ENCODE measurements around the gene TGM6. TPM values are rescaled to one million over a fixed set of nuclear protein-coding genes. Genes with fewer than 3 reads are reported as not detected.

The TGM6 gene
- total and polyA plus RNA-seq, 12 donors = not detected

GRCh38 chr20:2350606-2351005 is 30.1 kb upstream of the TGM6 start:
- peaks cover 0 to 7% (median 3%) of the 10 kb centered on the region in 11 donors for H3K9me3 ChIP-seq
- H3K27me3 ChIP-seq = peaks cover 0 to 61% (median 44%) of the 10 kb centered on the region in 7 donors
- TF ChIP-seq CTCF (IDR thresholded peaks at IDR 0.05) = no peak
- H3K27ac ChIP-seq = no peak overlapping the region
- DNase-seq = no peak
- H3K4me1 ChIP-seq = peaks cover 0 to 6% (median 0%) of the 10 kb centered on the region in 9 donors
- intact Hi-C loops (cut with DNase I) = loop anchor here in 1 of 10 donors (2.0 kb wide), 1 partner anchor 102 kb away; no protein-coding TSS in a partner anchor
- no peak overlapping the region for H3K4me3 ChIP-seq
- WGBS, 2 donors = 83 to 86% methylated on average over 5 of the region's 5 CpGs
- no peak for ATAC-seq
- no peaks in the 10 kb centered on the region for H3K36me3 ChIP-seq

DNA sequence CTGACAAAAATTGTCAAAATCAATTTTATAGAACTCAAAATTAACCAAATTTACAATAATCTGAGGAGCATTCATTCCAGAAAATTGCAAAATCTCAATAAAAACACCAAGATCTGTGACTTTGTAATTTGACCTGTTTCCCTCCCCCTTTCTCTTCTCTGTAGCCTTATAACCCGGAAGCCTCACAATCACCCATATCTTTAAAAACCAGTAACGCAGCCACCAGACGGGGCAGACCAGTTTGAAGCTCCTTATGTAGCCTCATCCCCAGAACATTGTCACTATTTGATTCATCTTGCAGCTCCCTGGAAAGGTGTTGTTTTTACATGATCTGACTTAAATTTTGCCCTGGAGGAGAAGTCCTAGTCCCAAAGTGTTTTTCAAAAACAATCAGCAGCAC is 27.5 kb upstream of the TGM6 start:
- Histone ChIP-seq H3K27ac (no peak overlapping the region), H3K4me3 (no peak overlapping the region), H3K36me3 (no peaks in the 10 kb centered on the region), H3K9me3 (no peaks in the 10 kb centered on the region), H3K27me3 (peaks cover 0 to 56% (median 28%) of the 10 kb centered on the region in 7 donors), H3K4me1 (peaks cover 0 to 6% (median 0%) of the 10 kb centered on the region in 9 donors)
- TF ChIP-seq CTCF (IDR thresholded peaks at IDR 0.05) = no peak
- ATAC-seq (no peak), DNase-seq (no peak)
- intact Hi-C loops (cut with DNase I) = no loop called here
- WGBS, 2 donors = 54 to 56% methylated on average over 3 of the region's 3 CpGs

DNA sequence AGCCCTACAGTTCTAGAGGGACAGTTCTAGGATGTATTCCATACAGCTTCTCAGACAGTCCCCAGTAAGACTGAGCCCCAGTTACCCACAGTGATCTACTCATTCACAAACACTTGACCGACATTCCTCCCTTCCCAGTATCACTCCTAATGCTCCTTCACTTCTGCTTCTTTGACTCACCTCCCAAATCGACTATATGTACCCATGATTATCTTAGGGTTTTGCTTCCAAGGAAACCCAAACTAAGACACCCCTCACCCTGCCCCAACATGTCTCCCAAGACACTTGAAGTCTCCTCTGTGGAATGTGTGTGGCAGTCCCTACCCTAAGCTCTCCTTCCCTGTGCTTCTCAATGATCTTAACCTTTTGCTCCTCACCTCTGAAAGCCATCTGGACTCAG is 23.6 kb upstream of the TGM6 start:
- ATAC-seq (no peak), DNase-seq (no peak)
- intact Hi-C loops (cut with DNase I) = no loop called here
- WGBS, 2 donors = 41 to 72% methylated on average over 2 of the region's 2 CpGs
- Histone ChIP-seq H3K4me3 (no peak overlapping the region), H3K36me3 (no peaks in the 10 kb centered on the region), H3K27ac (no peak overlapping the region), H3K9me3 (peaks cover 0 to 30% (median 17%) of the 10 kb centered on the region in 11 donors), H3K27me3 (peaks cover 0 to 39% (median 9%) of the 10 kb centered on the region in 7 donors), H3K4me1 (peaks cover 0 to 2% (median 0%) of the 10 kb centered on the region in 9 donors)
- TF ChIP-seq CTCF (IDR thresholded peaks at IDR 0.05) = no peak

DNA sequence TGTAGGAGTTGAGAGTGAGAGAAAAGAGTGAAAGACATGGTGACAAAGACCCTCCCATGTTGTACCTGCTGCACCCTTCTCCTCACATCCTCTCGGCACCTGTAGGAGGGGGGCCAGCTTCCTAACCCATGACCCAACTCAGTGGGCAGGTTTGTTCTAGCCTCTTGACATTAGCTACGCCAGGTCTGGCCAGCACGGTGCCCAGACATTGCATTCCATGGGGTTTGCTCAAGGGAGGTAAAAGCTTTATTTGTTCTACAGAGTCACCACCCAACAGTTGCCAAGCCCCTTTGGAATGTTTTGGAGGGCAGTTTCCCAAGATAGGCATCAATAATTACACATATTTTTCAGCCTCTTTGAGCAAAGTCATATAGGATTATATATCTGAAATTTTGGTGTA is 22.7 kb upstream of the TGM6 start:
- peaks cover 0 to 38% (median 8%) of the 10 kb centered on the region in 7 donors for H3K27me3 ChIP-seq
- WGBS, 2 donors = 94% methylated on average over 3 of the region's 3 CpGs
- DNase-seq = no peak
- TF ChIP-seq CTCF (IDR thresholded peaks at IDR 0.05) = no peak
- ATAC-seq = no peak
- H3K9me3 ChIP-seq = peaks cover 0 to 38% (median 21%) of the 10 kb centered on the region in 11 donors
- intact Hi-C loops (cut with DNase I) = no loop called here
- H3K27ac ChIP-seq = no peak overlapping the region
- no peak overlapping the region for H3K4me3 ChIP-seq
- no peaks in the 10 kb centered on the region for H3K4me1 ChIP-seq
- H3K36me3 ChIP-seq = no peaks in the 10 kb centered on the region

Measured in heart right ventricle (tissue), 16 donors.